GM20000 (cell line): ENCODE results near the gene NF2.

Experiments used
- DNase-seq: peaks from one replicate; pipeline ENCODE4 v3.0.0; 2012; ENCODE audit warnings: low spot score
- CTCF ChIP-seq: IDR thresholded peaks from 2 replicates; pipeline ENCODE4 v1.5.1; 2012; ENCODE audit warnings: mild to moderate bottlenecking, control low read depth; ENCODE audit errors: extremely low read depth, missing control alignments

The NF2 gene

DNA sequence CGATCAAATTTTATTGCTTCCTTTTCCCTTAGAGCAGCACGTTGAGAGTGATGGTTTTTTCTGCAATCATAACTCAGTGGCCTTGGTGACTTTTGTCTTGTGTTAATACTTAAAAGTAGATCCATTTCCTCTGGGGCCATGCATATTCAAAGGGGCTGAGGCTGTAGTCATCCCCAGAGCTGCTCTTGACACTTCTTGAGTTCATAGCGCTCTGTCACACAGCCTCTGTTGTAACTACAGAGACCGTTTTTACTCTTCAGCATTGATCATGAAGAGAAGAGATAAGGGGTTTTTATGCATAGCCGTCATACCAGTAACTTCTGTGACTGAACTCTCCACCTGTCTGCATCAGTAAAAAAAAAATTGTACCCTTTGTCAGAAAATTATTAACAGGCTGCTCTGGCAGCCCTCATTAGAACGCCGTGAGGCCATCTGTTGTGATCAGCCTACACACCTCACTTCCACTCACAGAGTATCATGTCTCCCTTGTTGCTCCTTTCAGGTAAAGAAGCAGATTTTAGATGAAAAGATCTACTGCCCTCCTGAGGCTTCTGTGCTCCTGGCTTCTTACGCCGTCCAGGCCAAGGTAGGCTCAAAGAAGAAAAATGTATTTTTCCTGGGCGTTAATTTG is 38.4 kb downstream of the NF2 start:
- DNase-seq: peak; percentile 28
- no peak for TF ChIP-seq CTCF

DNA sequence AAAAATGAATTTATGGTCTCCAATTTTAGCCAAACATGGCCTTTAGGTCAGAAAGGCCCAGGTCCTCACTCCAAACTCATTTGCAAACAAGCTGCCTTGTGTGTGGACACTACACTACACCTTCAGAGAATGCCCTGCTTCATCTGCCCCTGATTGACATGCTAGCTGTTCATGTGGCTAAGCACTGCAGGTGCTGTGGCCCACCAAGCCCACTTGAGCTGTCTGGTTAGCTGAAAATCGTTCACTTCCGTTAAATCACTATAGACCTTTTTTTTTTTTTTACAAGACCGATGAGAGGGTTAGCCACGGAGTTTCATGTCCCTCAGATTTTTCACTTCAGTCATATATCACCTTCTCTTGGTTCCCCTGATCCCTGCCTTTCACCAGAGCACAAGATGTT is 39.3 kb downstream of the NF2 start:
- DNase-seq: peak; percentile 49

DNA sequence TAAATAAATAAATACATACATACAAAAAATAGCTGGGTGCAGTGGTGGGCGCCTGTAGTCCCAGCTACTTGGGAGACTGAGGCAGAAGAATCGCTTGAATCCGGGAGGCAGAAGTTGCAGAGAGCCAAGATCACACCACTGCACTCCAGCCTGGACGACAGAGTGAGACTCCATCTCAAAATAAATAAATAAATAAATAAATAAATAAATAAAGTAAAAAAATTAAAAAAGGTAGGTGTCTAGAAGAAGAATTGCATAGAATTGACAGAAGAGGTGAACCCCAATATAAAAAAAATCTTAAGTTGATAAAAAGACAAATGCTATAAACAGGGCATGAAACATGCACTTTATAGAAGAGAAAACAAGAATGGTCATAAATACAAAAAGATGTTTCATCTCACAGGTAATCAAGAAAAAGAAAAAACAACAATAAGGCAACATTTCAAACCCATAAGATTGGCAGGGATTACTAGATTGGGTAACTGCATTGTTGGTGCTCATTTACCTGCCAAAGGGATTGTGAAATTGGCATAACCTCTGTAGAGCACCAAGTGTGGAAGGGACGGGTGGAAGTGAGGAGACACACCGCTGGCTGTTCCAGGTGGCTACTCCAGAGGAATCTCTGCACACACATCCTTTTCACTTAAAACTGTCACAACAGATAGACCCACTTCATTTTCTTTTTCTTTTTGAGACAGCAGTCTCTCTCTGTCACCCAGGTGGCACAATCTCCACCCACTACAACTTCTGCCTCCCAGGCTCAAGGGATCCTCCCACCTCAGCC is 44.7 kb downstream of the NF2 start:
- no peak for DNase-seq
- TF ChIP-seq CTCF: no peak

More for the DNA sequence above, 39.3 kb downstream of the NF2 start:
- no peak for TF ChIP-seq CTCF

DNA sequence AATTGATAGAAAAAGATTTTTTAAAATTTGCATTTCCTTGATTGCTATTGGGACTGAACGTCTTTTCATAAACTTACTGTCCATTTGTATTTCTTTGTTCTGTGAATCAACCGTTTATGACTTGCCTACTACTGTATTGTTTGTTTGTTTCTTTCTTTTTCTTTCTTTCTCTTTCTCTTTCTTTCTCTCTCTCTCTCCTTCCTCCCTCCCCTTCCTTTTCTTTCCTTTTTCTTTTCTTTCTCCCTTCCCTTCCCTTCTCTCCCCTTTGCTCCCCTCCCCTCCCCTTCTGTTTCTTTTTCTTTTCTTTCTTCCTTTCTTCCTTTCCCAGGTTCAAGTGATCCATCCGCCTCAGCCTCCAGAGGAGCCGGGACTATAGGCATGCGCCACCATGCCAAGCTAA is 46.9 kb downstream of the NF2 start:
- no peak for DNase-seq
- no peak for TF ChIP-seq CTCF

- TF ChIP-seq CTCF: no peak
- no peak for DNase-seq
These were observed 48.2 kb downstream of the NF2 start for GRCh38 chr22:29651652-29652051.

DNA sequence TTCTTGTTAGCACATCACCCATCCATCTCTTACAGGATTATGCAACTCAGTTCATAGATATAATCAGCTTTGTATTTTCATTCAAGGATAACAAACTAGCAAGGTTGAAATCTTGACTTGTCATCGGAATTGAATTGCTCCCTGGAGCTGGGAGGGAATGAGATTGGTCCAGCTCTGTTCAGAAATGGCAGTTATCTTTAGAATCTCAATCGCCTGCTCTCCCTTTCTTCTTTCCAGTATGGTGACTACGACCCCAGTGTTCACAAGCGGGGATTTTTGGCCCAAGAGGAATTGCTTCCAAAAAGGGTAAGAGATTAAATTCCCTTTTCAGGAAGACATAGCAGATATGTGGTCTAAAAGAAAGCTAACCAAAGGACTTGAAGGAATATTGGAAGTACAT is 51.0 kb downstream of the NF2 start:
- no peak for DNase-seq
- TF ChIP-seq CTCF: no peak

- DNase-seq: no peak
- no peak for TF ChIP-seq CTCF
These were observed 51.4 kb downstream of the NF2 start for GRCh38 chr22:29654882-29655281.
